Myocyte (in vitro differentiated cells): Measurements from ENCODE around the gene GNB1L. TPM values are rescaled to one million over a fixed set of nuclear protein-coding genes. Genes with fewer than 3 reads are reported as not detected.
A peak's percentile ranks its signal among the peaks of the same experiment; 100 is the strongest.

Experiments used
- DNase-seq: peaks from one replicate; pipeline ENCODE4 v3.0.0-alpha.2; 2012; ENCODE audit warnings: low read depth
- total RNA-seq: library from RNA; depleted of rRNA; stranded (reverse); fragments of >200 nt; gene quantifications from 2 replicates; pipeline ENCODE4 v1.2.3, GENCODE V29; 2014

The GNB1L gene
- total RNA-seq, 1 donor from 2014 or later: 6.9 TPM

DNA sequence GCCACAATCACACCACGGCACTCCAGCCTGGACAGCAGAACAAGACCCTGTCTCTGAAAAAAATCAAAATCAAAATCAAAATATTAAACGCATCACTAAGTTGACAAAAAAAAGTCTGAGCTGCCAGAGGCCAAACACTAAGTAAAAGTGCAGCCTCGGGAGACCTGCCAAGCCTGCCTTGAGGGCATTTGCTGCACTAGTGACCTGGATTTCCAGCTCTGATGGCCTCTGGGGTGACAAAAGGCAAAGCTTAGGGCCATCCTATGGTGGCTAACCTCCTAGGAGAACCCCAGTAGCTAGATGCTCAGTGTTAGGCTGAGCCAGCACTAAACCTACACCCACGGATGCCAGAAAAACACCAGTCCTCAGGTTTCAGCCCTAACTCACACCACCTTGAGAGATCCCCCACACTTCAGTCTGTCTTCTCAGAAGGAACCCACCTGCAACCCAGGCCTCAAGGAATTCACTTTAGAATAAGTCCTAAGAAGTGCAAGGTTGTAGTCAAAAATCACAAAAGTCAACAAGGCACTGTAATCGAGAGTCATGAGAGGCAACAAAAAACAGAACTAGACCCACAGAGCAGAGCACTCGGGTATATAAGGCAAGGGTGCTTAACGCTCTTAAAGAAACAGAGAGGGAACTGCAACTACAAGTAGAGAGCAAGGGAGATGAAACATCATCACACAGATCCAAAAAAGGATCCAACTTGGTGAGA is 28.6 kb downstream of the GNB1L start:
- no peak for DNase-seq

DNA sequence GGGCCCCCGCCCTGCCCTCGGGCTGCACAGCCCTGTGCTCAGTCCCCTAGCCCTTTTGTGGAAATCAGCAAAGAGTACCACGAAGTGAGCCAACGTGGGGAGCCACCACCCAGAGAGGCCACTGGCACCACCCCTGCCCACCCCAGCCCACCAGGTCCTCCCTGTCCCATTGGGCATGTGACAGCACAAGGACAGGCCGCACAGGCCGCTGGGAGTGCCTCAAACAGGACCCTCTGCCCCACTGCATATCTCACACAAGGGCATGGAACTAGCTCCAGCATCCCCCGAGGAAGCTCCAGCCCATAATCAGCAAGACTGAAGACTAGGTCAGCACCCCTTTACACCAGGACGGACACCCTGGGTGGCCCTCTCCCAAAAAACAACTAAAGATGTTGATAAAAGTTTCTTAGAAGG is 29.7 kb downstream of the GNB1L start:
- no peak for DNase-seq

DNA sequence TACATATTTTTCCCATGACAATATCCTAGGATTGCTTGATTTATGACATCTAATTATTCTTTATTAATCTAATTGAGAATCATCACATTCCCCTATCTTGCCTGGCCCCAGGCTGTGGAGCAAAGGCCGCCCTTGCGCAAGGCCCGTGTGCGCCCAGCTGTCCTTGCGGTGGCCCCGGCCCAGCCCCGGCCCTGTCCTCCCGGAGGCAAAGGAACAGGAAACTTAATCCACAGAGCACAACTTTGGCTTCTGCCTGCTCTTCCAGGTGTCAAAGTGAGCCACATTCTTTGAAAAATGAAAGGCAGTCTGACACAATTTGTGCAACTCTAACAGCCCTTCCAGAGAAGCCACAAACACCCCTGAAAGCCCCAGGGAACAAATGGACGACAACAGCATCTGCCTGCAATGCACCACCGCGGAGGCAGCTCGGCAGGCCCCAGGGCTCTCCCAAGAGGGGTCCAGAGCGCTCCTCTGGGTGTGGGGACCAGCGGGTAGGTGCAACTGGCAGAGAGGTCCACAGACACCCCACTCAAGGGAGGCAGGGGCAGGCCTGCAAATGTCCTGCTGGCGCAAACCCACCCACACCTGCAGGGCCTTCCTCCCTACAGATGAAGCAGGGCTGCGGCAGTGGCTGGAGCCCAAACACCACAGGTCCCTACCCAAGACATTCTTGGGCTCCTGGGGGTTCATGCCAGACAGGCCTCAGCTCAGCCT is 30.3 kb downstream of the GNB1L start:
- DNase-seq: no peak

DNA sequence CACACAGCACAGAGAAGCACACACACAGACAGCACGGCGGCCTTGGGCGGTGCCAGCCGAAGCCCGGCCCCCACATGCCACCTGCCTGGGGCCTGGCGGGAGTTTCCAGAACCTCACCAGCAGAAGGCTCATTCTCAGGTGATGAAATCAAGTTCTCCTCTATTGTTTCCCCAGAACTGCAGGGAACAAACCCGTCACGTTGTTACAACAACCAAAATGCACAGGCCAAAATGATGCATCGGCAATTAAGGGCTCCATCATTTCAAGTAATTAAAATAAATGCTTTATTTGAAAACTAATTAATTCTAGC is 30.8 kb downstream of the GNB1L start:
- no peak for DNase-seq

DNA sequence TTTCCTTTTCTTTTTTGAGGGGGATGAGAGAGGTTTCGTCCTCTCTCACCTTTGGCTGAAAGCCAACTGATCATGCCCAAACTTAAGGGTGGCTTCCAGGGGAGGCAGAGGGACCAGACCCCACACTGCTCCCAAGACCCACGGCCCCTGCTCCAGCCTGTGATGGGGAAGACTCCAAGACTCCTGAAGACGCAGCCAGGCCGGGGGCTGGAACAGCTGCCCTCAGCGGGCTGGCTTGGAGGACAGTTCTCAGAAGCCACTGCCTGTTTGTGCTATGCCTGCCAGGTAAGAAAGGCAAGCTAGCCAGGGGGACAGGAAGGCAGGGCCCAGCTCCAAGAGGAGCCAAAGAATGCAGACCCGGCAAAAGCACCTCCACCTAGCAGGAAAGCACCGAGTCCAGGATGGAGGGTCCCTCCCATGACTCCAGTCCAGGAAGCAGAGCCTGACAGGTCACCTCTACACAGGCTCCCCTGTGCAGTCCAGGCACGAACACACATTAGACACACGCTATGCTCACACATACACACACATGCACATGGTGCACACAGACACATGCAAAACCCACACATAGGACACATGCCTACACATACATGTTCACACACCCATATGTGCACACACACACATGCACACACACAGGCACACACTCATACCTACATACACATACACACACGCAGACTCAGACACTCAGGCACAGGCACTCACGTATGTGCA is 31.3 kb downstream of the GNB1L start:
- DNase-seq: no peak

DNA sequence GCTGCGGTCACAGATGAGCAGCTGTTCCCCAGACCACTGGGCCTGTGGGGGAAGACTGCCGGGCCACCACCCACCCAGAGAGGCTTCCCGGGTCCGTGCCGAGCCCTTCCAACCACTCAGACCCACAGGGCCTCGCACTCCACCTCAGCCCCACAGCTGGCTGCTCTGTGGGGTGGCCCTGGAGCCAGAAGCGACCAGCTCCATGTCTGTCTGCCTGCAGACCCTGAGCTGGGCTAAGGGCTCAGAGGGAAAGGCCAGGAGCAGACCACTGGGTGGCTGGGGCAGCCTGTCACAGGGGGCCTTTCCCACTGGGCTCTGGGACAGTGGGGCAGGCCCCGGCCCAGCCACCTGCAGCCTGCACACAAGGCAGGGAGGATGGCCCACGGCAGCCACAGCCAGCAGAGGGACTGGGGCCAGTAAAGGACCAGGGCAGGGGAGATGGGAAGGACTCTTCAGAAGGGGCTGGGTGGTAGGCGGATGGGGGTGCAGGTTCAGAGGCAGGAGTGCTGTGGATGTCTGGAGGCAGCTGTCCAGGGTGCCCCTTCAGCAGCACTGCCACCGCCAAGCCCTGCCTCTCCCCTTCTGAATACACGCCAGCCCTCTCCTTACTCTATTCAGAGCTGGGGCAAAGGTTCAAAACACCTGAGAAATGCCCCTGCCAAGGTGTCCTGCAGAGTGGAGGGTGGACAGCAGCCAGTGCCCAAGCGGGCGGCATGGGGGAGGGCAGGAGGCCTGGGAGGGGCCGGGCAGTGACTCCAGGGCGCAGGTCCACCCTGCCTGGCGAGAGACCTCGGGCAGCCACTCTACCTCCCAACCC is 32.2 kb downstream of the GNB1L start:
- DNase-seq: peak; percentile 27

DNA sequence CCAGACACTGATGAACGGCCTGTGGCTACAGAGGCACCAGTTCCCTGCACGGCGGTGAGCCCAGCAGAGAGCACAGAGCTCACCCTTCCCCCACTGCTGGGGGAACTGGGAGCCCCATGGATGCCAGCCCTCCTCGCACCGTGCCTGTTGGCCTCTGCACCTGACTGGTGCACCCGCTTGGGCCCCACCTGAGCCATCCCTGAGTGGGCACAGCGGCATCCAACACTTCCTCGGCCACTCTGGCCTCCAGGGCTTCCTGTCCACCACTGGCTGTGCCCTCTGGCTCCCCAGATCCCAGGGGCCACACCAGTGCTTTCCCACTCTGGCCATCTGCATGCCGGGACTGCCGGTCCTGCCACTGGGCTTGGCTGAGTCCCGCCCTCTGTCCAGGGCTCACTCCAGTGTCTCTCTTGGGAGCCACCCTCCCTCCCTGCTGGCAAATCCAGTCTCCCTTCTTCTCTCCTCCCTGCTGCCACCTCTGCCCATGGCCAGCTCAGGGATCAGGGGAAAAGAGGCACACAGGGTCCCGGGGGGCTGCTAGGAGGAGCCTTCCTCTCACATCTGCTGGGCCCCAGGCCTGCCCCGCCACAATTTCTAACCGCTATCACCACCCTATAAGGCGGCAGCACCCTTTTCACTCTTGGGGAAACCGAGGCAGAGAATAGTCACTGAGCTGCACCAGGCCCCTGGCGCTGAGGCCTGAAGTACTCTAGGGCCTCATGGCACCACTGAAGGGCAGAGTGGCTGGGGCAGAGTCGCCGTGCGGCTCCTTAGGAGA is 33.0 kb downstream of the GNB1L start:
- no peak for DNase-seq

DNA sequence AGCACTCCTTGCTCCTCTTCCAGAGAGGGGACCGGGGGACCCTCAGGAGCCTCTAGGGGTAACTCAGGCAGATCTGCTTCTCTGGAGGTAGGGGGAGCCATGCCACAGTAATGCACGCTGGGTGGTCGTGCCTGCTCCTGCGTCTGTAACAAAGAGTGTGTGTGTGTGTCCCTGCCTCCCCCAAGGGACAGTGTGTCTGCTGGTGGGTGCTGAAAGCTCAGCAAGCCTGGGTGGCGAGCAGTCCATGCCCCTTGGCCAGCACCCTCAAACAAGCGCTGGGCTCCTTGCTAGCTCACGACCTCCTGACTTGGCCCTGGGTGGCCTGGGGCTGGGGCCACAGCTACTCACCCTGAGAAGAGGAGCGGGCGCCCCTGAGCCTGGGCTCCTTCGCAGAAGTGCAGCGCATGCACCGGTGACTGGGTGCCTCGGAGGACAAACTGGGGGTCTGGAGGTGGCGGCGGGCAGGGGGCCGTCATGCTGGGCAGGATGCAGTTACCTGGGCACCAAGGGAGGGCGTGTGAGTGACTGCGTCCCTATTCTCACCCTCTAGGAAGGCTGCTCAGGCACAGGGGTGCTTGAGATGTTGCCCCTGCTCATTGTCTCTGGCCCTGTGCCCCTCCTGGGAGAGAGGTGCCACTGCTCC is 33.7 kb downstream of the GNB1L start:
- no peak for DNase-seq

DNA sequence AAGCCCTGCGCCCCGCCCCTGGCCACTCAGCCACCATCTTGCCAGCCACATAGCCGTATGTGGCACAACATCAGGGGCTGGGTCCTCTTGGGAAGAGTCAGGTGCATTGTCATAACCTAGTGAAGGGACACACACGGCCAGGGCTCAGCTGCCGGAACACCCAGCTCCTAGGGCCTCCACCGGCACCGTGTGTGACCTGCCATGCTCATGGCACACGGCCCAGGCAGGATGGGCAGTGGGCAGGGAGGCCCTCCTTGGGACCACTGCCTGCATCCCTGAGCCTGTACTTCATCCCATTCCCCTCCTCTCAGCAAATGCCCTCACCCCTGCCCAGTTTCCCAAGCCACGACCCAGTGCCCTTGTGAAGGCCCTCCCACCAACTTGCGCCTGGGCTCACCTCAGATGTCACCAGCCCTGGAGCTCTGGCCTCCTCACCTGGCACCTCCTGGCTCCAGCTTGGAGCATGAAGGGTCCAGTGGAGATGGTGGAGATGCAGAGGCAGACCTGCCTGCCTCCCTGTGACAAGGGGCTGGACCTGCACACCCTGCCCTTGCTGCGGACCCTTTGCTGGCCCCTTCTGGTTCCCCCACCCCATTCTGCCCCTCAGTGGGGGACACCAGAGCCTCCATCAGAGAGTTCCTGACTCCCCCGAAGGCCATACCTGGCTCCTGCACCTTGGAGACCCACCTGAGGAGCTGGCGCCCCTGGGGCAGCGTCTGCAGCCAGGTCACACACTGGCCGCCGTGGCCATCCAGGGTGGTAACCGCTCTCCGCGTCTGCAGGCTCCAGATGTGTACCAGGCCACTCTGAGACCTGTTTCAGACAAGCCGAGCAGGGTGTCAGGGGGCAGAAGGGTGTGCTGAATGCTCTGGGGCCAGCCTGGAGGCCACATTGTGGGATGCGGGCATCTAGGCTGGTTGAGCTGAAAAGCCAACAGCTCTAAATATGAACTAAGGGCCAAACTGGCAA is 34.5 kb downstream of the GNB1L start:
- no peak for DNase-seq

DNA sequence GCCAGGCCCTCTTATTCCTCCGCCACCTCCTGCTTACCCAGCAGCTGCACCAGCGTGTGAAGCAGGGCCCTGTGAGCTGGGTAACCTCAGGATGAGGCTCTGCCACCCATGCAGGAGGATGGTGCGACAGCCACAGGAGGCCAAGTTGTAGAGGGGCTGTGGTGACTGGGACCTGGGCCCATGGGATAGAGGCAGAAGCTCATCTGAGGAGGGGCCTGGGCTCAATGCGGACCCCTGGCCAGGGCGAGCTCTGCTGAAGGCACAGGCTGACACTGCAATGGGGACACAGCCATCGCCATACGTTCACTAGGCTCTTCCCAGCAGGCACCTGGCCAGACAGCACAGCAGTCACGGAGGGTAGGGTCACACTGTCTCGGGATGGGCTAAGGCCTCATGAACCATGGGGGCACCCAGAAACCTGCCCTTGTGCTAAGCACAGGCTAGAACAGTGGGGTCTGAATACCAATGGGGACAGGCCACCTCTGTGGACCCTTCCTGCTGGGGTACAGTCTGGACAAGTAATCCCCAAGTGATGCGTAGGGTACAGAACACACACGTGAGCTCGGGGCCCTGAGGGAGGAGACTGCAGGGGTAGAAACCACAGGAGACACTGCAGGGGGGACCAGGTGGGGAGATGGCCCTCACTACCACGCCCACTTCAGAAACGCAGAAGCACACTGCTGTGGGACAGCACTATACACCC is 35.3 kb downstream of the GNB1L start:
- DNase-seq: no peak

DNA sequence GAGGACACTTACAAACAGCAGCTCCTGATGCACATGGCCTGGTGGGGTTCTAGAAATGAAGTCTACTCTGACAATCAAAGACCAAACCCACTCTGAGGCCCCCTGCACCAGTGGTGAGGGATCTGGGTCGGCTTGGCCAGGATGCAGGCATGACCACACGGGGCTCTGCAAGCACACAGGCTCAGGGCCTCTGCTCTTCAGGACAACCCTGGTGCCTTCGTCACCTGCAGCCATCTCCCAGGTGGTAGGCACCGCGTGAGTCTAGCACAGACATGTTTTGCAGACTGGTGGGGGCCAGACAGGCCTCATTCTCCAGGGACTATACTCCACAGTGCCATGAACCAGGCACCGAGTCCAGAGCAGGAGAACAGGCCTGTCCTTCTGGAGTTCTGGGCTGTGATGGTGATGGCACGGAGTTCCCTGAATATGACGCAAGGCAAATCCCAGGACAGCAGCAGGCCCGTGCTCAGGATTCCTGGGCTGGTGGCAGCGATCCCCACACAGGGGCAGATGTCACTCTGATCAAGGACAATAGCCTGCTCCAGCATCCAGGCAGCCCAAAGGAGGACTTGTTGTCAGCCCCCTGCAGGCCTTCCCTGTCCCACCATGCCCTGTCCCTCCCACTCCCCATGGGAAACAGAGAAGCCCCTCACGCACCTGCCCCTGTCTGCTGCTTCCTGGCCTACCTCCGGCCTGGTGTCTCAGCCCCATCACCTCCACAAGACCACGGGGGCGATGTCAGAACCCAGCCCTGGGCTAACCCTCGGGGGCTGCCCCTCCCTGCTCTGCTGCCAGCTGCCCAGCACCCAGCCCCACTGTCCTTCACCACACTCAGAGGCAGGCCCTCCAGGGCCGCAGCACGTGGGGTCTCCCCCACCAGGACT is 36.1 kb downstream of the GNB1L start:
- no peak for DNase-seq

DNA sequence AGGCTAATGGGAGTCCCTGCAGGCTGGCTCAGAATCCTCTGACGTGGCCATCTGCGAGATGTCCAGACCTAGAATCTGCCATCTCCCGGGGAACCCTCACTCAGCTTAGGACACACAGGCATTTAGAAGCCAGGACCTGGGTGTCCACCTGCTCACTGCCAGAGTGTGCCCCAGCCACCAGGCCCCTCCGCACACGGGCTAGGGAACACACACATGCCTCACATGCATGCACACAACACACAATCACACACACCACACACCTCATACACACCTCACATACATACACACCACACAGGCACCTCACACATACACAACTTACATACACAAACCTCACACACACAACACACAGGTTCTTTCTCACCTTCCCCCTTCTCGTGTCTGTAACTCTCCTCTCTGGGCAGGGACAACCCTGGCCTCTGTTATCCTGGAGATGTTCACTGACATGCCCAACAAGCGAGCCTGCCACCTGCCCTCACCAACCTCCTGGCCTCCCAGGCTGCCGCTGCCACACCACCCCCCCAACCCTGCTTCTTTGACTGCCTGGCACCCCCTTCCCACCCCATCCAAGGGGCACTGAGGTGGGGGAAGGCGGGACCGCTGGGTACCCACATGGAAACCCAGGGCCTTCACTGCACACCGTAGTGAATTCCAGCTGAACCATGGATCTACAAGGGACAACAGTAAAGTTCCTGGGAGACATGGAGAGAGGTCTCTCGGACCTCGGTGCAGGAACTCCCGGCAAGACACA is 38.1 kb downstream of the GNB1L start:
- no peak for DNase-seq

DNA sequence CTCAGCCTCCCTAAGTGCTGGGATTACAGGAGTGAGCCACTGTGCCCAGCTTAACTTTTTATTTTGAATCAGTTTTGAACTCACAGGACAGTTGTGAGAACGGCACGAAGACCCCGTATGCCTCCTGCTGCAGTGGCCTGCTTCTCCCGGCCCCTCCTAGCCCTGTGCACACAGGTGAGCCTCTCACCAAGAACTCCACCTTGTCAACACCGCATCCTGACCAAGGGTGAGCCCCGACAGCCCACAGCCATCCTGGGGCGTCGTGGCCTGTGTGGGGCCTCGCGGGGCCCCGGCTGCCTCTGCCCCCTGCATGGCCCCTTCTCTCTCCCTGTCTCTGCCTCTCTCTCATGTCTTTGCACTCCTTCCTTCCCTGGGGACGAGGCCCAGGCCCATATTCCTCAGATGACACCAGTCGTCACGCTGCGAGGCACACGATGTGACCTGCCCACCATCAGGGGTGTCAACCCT is 38.8 kb downstream of the GNB1L start:
- DNase-seq: no peak

DNA sequence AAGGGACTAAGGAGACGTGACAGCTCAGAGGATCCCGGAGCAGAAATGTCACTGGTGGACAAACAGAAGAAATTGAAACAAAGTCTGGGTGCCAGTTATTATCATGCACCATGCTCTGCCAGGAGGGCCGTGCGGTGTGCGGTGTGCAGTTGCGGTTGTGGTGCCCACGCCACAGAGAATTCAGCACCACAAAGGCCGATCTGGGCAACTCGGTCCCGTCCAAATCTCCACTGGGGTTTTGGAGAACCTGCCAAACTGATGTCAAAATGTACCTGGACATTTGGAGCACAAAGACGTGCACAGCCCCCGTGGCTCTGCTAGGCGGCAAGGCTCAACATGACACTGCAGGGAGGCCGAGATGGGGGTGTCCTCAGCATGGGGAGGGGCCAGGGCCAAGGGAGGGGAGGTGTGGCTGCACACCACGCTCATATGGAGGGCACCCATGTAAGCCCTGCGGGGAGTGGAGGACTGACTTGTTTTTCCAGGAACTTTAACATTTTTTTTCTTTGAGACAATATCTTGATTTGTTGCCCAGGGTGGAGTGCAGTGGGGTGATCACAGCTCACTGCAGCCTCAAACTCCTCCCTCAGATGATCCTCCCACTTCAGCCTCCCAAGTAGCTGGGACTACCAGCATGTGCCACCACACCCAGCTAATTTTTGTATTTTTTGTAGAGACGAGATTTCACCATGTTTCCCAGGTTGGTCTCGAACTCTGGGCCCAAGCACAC is 39.4 kb downstream of the GNB1L start:
- no peak for DNase-seq

DNA sequence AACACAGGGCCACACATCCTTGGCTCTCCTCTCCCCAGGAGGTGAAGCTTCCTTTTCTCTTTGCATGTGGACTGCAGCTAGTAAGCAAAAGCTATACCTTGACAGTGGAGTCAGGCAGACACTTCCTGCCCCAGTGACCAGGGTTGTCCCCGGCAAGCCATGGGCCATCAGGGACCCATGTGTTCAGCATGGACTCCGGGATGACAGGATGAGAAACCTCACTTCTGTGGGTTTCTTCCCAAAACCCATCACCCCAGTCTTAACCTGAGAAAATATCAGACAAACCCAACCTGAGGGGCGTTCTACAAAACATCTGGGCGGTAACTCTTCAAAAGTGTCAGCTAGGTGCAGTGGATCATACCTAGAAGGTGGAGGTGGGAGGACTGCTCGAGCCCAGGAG is 40.2 kb downstream of the GNB1L start:
- DNase-seq: no peak

DNA sequence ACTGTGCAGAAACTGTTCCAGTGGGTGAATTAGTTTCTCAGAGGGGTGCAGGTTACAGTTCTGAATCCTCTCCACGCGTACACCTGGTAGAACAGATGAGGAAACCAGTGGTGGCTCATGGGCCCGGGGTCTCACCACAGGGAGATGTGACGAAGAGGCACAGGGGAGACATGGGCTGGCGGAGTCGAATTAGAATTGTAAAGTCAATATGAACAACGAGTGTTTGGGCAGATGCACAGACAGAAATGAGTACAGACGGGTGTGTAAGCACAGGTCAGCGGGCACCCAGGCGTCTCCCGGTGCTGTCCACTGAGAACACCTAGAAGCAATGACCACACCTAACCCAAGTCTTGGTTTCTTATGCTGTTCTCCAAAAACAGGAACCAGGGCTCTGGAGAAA is 41.8 kb downstream of the GNB1L start:
- DNase-seq: no peak
